Measurements from ENCODE around the gene PLCH2.

DNA sequence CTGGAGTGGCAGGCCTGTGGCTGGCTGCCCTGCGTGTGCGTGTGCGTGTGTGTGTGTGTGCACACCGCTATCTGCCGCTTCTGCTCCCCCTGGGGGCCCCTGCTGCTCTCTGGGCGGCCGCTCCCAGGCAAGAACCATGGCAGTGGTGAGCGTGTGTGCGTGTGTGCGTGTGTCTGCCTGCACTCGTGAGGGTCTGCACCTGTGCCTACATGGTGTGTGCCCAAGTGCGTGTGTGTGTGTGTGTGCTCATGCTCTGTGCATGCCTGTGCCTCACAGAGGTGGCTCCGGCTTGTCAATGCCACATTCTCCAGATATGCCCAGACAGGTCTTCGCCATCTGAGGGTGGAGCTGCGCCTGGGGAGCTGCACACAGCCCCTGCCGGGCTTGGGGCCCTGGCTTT lies 45.0 kb upstream of the PLCH2 start:
- TF ChIP-seq, protein P1, sequence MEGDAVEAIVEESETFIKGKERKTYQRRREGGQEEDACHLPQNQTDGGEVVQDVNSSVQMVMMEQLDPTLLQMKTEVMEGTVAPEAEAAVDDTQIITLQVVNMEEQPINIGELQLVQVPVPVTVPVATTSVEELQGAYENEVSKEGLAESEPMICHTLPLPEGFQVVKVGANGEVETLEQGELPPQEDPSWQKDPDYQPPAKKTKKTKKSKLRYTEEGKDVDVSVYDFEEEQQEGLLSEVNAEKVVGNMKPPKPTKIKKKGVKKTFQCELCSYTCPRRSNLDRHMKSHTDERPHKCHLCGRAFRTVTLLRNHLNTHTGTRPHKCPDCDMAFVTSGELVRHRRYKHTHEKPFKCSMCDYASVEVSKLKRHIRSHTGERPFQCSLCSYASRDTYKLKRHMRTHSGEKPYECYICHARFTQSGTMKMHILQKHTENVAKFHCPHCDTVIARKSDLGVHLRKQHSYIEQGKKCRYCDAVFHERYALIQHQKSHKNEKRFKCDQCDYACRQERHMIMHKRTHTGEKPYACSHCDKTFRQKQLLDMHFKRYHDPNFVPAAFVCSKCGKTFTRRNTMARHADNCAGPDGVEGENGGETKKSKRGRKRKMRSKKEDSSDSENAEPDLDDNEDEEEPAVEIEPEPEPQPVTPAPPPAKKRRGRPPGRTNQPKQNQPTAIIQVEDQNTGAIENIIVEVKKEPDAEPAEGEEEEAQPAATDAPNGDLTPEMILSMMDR (IDR thresholded peaks at IDR 0.05) = no peak
- no peak for TF ChIP-seq POLR2A (IDR thresholded peaks at IDR 0.05)

All from body of pancreas (tissue), 4 donors.